ENCODE measurements around the gene PLAAT4. TPM values are rescaled to one million over a fixed set of nuclear protein-coding genes. Genes with fewer than 3 reads are reported as not detected.
"Not testable (repeated sequence)": the region's sequence is repeated elsewhere in the genome, so short reads cannot be mapped to it uniquely, and the experiment has no call there.

Gene PLAAT4
- total RNA-seq, 1 donor from 2014 or later = not detected

- DNase-seq (ENCODE audit: low spot score) = no peak
- Mint-ChIP-seq H3K4me1 (ENCODE audit: unreplicated experiment) (no peaks in the 10 kb centered on the region), H3K4me3 (ENCODE audit: unreplicated experiment) (no peak overlapping the region), H3K27ac (ENCODE audit: unreplicated experiment) (no peak overlapping the region), H3K9me3 (ENCODE audit: unreplicated experiment) (no peaks in the 10 kb centered on the region), H3K36me3 (ENCODE audit: low read depth, unreplicated experiment) (peaks cover 9% of the 10 kb centered on the region), H3K27me3 (ENCODE audit: unreplicated experiment) (no peaks in the 10 kb centered on the region)
- no peak for TF ChIP-seq CTCF (IDR thresholded peaks at IDR 0.05; ENCODE audit: unreplicated experiment)
Measured at GRCh38 chr11:63572026-63572688, 35.5 kb downstream of the PLAAT4 start.

- no peak overlapping the region for H3K27ac Mint-ChIP-seq (ENCODE audit: unreplicated experiment)
- no peak overlapping the region for H3K4me3 Mint-ChIP-seq (ENCODE audit: unreplicated experiment)
- no peaks in the 10 kb centered on the region for H3K27me3 Mint-ChIP-seq (ENCODE audit: unreplicated experiment)
- no peak for DNase-seq (ENCODE audit: low spot score)
- no peak for TF ChIP-seq CTCF (IDR thresholded peaks at IDR 0.05; ENCODE audit: unreplicated experiment)
- H3K4me1 Mint-ChIP-seq (ENCODE audit: unreplicated experiment) = no peaks in the 10 kb centered on the region
- H3K9me3 Mint-ChIP-seq (ENCODE audit: unreplicated experiment) = no peaks in the 10 kb centered on the region
- H3K36me3 Mint-ChIP-seq (ENCODE audit: low read depth, unreplicated experiment) = peaks cover 12% of the 10 kb centered on the region
Measured at GRCh38 chr11:63573881-63574855, 37.6 kb downstream of the PLAAT4 start.

- Mint-ChIP-seq H3K36me3 (ENCODE audit: low read depth, unreplicated experiment) (peaks cover 12% of the 10 kb centered on the region), H3K27ac (ENCODE audit: unreplicated experiment) (no peak overlapping the region), H3K4me1 (ENCODE audit: unreplicated experiment) (no peaks in the 10 kb centered on the region), H3K4me3 (ENCODE audit: unreplicated experiment) (no peak overlapping the region), H3K27me3 (ENCODE audit: unreplicated experiment) (no peaks in the 10 kb centered on the region), H3K9me3 (ENCODE audit: unreplicated experiment) (no peaks in the 10 kb centered on the region)
- no peak for DNase-seq (ENCODE audit: low spot score)
- TF ChIP-seq CTCF (IDR thresholded peaks at IDR 0.05; ENCODE audit: unreplicated experiment) = no peak
Measured at GRCh38 chr11:63574856-63575602, 38.4 kb downstream of the PLAAT4 start.

GRCh38 chr11:63578882-63579281, 42.3 kb downstream of the PLAAT4 start:
- not testable (repeated sequence) for H3K4me3 Mint-ChIP-seq (ENCODE audit: unreplicated experiment); DNase-seq (ENCODE audit: low spot score); H3K27ac Mint-ChIP-seq (ENCODE audit: unreplicated experiment); H3K27me3 Mint-ChIP-seq (ENCODE audit: unreplicated experiment); H3K4me1 Mint-ChIP-seq (ENCODE audit: unreplicated experiment)
- Mint-ChIP-seq H3K36me3 (ENCODE audit: low read depth, unreplicated experiment) (peaks cover 26% of the 10 kb centered on the region), H3K9me3 (ENCODE audit: unreplicated experiment) (peaks cover 11% of the 10 kb centered on the region)

GRCh38 chr11:63581224-63581623, 44.6 kb downstream of the PLAAT4 start:
- not testable (repeated sequence) for H3K27me3 Mint-ChIP-seq (ENCODE audit: unreplicated experiment); DNase-seq (ENCODE audit: low spot score); H3K4me3 Mint-ChIP-seq (ENCODE audit: unreplicated experiment); H3K27ac Mint-ChIP-seq (ENCODE audit: unreplicated experiment); H3K4me1 Mint-ChIP-seq (ENCODE audit: unreplicated experiment)
- Mint-ChIP-seq H3K9me3 (ENCODE audit: unreplicated experiment) (peaks cover 11% of the 10 kb centered on the region), H3K36me3 (ENCODE audit: low read depth, unreplicated experiment) (peaks cover 18% of the 10 kb centered on the region)
